ENCODE data around the gene ASB7.
A peak's percentile ranks its signal among the peaks of the same experiment; 100 is the strongest.

Gene ASB7

GRCh38 chr15:100598655-100599054 lies 3.7 kb upstream of the ASB7 start:
- DNase-seq = no peak

GRCh38 chr15:100601163-100601562 lies 1.2 kb upstream of the ASB7 start:
- DNase-seq = peak; percentile 14

GRCh38 chr15:100601617-100602063 lies 749 bp upstream of the ASB7 start:
- DNase-seq = no peak

- DNase-seq = peak; percentile 7
These were observed 519 bp downstream of the ASB7 start for GRCh38 chr15:100602823-100603393.

- no peak for DNase-seq
These were observed 10.2 kb downstream of the ASB7 start for GRCh38 chr15:100612539-100612938.

- no peak for DNase-seq
These were observed 10.8 kb downstream of the ASB7 start for GRCh38 chr15:100613208-100613607.

GRCh38 chr15:100614336-100614735 lies 11.9 kb downstream of the ASB7 start:
- DNase-seq = no peak

GRCh38 chr15:100614918-100615317 lies 12.5 kb downstream of the ASB7 start:
- DNase-seq = no peak

- no peak for DNase-seq
These were observed 13.4 kb downstream of the ASB7 start for GRCh38 chr15:100615801-100616200.

GRCh38 chr15:100616700-100617099 lies 14.3 kb downstream of the ASB7 start:
- DNase-seq = no peak

GRCh38 chr15:100623301-100623700 lies 20.9 kb downstream of the ASB7 start:
- DNase-seq = no peak

- DNase-seq = peak; percentile 33
These were observed 25.5 kb downstream of the ASB7 start for GRCh38 chr15:100627789-100628395.

GRCh38 chr15:100628746-100629145 lies 26.4 kb downstream of the ASB7 start:
- no peak for DNase-seq

- DNase-seq = no peak
These were observed 29.4 kb downstream of the ASB7 start for GRCh38 chr15:100631831-100632230.

GRCh38 chr15:100633763-100634075 lies 31.3 kb downstream of the ASB7 start:
- no peak for DNase-seq

GRCh38 chr15:100635406-100636071 lies 33.1 kb downstream of the ASB7 start:
- DNase-seq = no peak

- no peak for DNase-seq
These were observed 35.9 kb downstream of the ASB7 start for GRCh38 chr15:100638177-100638730.

GRCh38 chr15:100642213-100642949 lies 40.0 kb downstream of the ASB7 start:
- DNase-seq = no peak

GRCh38 chr15:100642950-100643338 lies 40.6 kb downstream of the ASB7 start:
- no peak for DNase-seq

GRCh38 chr15:100645671-100646070 lies 43.3 kb downstream of the ASB7 start:
- DNase-seq = no peak

GRCh38 chr15:100648951-100649350 lies 46.6 kb downstream of the ASB7 start:
- no peak for DNase-seq

GRCh38 chr15:100650685-100651084 lies 48.3 kb downstream of the ASB7 start:
- no peak for DNase-seq

GRCh38 chr15:100651253-100651652 lies 48.9 kb downstream of the ASB7 start:
- no peak for DNase-seq

- no peak for DNase-seq
These were observed 49.7 kb downstream of the ASB7 start for GRCh38 chr15:100652116-100652515.

All from activated effector memory CD4-positive, alpha-beta T cell treated with Interleukin-2 at 50 U/mL for 16 hours (primary cell).